HG02938 (cell line): ENCODE measurements around the gene LRRC2.
"Not testable (repeated sequence)": the region's sequence is repeated elsewhere in the genome, so short reads cannot be mapped to it uniquely, and the experiment has no call there.

ENCODE experiments used
- ATAC-seq: cut with Tn5 transposase; IDR thresholded peaks from one replicate; pipeline ENCODE4 v1.9.1; 2021; ENCODE audit warnings: mild to moderate bottlenecking, moderate library complexity; ENCODE audit not compliant: unreplicated experiment

The LRRC2 gene

DNA sequence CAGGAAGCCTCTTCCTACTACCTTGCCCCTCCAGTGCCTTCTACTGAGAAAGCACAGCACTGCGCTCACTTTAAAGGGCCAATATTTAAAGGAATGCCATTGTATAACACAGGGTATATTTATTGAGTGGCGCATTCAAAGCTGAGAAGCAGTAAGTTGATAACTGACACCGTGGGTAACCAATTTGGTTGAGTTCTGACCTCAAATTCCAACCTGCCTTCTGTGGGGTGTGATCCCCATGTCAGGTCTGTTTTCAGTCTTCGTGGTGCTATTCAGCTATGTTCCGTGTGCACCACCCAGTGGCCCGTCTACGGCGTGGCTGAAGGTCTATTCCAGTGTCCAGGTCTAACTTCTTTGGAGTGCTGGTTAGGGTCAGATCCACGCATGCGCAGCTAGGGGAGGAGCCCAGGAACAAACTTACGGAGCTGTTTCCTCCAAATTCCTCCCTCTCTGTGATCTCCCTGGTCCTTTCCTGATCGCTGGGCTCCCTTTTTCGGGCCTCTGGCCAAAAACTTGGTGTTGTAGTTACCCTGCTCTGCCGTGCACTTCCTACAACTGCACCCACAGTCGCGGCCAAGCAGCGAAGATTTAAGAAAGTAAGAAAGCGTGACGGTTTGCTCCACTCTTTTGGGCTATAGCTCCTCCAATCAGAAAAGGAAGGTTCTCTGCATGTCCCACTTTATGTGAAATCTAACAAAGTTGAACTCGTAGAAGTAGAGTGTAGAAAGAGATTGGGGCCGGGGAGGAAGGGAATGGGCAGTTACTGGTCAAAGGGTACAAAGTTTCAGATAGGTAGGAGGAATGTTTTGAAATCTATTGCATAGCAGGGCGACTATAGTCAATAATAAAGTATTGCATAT, 7.7 kb downstream of the LRRC2 start:
- ATAC-seq, result peak; percentile 80

- no peak for ATAC-seq
These were observed 8.3 kb downstream of the LRRC2 start for GRCh38 chr3:46557814-46558183.

- ATAC-seq, result no peak
These were observed 12.9 kb downstream of the LRRC2 start for GRCh38 chr3:46553154-46553553.

DNA sequence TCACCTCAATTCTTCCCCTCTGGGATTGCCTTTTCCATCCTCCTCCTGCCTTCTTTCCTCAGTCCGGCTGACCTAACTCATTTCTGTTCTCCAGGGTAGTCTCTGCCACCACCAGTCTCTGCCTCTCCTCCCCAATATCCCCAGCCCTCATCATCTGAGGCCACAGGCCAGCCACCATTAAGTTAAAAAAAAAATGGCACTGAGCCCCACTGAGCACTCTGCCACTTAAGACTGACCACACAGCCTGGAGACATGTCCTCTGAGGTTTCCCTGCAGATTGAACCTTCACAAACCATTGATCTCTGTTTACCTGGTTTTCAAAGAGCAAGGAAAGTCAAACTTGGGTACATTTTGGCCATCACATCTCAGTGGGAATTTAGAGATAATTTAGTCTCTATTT, 13.6 kb downstream of the LRRC2 start:
- no peak for ATAC-seq

DNA sequence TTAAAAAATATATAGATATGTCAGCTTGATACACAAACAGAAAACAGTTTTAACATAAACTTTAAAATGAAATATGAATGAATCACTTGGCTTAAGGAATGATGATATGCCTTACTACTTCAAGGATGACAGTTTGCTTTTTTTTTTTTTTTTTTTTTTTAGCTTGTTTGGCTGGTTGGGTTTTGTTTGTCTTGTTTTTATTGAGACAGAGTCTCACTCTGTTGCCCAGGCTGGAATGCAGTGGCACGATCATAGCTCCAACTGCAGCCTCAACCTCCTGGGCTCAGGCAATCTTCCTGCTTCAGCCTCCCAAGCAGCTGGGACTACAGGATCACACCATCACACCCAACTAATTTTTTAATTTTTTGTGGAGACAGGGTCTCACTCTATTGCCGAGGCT, 14.5 kb downstream of the LRRC2 start:
- no peak for ATAC-seq

GRCh38 chr3:46549989-46550388, 16.1 kb downstream of the LRRC2 start:
- no peak for ATAC-seq

- no peak for ATAC-seq
These were observed 16.6 kb downstream of the LRRC2 start for GRCh38 chr3:46549408-46549904.

- not testable (repeated sequence) for ATAC-seq
These were observed 17.5 kb downstream of the LRRC2 start for GRCh38 chr3:46548611-46549010.

DNA sequence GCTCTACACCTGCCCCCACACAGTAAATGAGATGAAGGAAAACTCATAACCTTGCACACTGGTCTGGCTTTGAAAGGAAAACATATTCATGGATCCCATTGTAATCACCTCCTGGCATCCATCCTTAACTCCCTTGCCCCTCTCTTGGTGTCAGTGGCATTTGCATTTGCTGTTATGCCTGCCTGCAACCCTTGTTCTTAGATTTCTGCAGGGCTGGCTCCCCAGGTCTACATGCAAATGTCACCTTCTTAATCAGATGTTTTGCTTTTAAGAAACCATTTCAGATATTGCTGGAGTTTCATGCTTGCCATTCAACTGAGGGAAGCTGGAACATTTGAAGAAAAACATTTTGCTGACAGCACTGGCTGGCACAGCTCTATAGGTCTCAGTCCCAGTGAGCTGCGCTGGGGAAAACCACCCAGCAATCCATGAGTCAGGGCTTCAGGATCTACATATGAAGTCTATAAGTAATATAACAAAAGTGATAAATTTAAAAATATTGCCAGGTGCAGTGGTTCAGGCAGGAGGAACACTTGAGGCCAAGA, 19.1 kb downstream of the LRRC2 start:
- ATAC-seq, result no peak

- ATAC-seq, result no peak
These were observed 20.1 kb downstream of the LRRC2 start for GRCh38 chr3:46545818-46546630.

GRCh38 chr3:46544771-46545503, 21.2 kb downstream of the LRRC2 start:
- no peak for ATAC-seq

DNA sequence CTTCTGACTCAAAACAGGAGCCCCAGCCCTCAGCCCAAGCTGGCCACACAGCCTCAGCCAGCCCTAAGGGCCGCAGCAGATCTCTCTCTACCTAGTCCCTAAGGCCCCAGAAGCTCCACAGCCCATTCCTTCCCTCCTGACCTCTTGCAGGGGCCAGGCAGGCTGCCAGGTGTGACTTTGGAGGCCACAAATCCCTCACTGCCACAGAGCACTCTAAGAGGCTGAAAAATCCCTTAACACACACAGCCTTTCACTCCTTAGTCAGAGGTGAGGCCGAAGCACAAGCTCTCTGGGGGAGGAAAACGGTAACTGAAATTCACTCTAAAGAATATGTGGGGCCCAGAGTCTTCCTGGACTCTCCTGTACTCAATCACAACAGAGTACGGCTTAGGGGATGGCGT, 23.3 kb downstream of the LRRC2 start:
- no peak for ATAC-seq

GRCh38 chr3:46542344-46542743, 23.8 kb downstream of the LRRC2 start:
- ATAC-seq, result no peak

GRCh38 chr3:46541835-46542234, 24.3 kb downstream of the LRRC2 start:
- ATAC-seq, result no peak

- no peak for ATAC-seq
These were observed 25.6 kb downstream of the LRRC2 start for GRCh38 chr3:46540550-46540949.

DNA sequence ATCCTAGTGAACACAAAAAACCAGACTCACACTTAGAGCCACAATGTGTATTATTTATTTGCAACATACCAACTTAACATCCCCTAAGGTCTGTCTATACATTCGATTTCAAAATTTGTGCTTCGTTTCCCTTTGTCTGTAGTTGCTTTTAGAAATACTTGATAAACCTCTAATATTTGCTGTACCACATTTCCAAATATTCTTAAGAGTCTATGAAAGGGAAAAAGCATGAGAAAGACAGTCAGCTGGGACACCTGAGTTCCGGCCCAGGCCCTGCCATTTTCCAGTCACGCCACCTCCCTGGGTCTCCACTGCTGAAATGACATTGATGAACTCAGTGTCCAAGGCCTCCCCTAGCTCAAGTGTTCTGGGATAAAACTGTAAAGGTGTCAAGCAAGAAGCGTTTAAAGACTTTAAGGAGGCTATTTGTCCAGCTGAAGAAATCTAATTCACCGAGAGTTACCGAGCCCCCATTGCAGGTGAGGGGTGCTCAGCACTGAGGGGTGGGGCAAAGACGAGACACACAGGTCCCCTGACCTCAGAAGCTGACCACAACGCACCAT, 26.6 kb downstream of the LRRC2 start:
- no peak for ATAC-seq

- ATAC-seq, result peak; percentile 71
These were observed 27.2 kb downstream of the LRRC2 start for GRCh38 chr3:46538803-46539442.

- ATAC-seq, result not testable (repeated sequence)
These were observed 27.7 kb downstream of the LRRC2 start for GRCh38 chr3:46538425-46538802.

GRCh38 chr3:46537779-46538178, 28.3 kb downstream of the LRRC2 start:
- ATAC-seq, result no peak

GRCh38 chr3:46537316-46537715, 28.8 kb downstream of the LRRC2 start:
- no peak for ATAC-seq
